Epithelial cell of prostate (primary cell): ENCODE data around the gene CLPTM1.

Experiments
- DNase-seq: peaks from one replicate; pipeline ENCODE4 v3.0.0-alpha.2; 2011; ENCODE audit warnings: low read depth, low spot score
- H3K27ac ChIP-seq: fragments of 450-650 bp; 2 replicates; pipeline ENCODE4 v1.5.1; 2017; ENCODE audit warnings: mild to moderate bottlenecking

CLPTM1 gene

GRCh38 chr19:45040059-45040771 lies 85.0 kb downstream of the CLPTM1 start:
- no peak for DNase-seq
- H3K27ac ChIP-seq = no peak overlapping the region

GRCh38 chr19:45041125-45041524 lies 85.9 kb downstream of the CLPTM1 start:
- H3K27ac ChIP-seq = no peak overlapping the region
- no peak for DNase-seq
